Activated T-helper 17 cell treated with anti-CD3 and anti-CD28 coated beads, Interleukin-2, amount 50 U/mL, for 72 hours (primary cell): Measurements from ENCODE around the gene PSMD7. TPM values are rescaled to one million over a fixed set of nuclear protein-coding genes. Genes with fewer than 3 reads are reported as not detected.

Source experiments
- total RNA-seq, 2 donors: library from RNA; stranded (reverse); gene quantifications; one replicate each; pipeline ENCODE4 v1.2.3, GENCODE V29; 2022

The PSMD7 gene
- total RNA-seq, 2 donors from 2014 or later, result 72.7 to 120 TPM

Other genes with a start within 250 kb of the PSMD7 start
- gene NPIPB15, start 79.5 kb downstream of the PSMD7 start, total RNA-seq, result 1 to 10 TPM; 2.4 to 3.2 TPM
- 1 to 10 TPM; 1.2 to 2.0 TPM for gene CLEC18B, start 124.7 kb downstream of the PSMD7 start, total RNA-seq